Activated T-cell treated with anti-CD3 and anti-CD28 coated beads for 4 hours (primary cell): Measurements from ENCODE around the gene EGFR.
"Not testable (repeated sequence)": the region's sequence is repeated elsewhere in the genome, so short reads cannot be mapped to it uniquely, and the experiment has no call there.

Source experiments
- DNase-seq: peaks from one replicate; pipeline ENCODE4 v3.0.0-alpha.2; 2020

EGFR gene

DNA sequence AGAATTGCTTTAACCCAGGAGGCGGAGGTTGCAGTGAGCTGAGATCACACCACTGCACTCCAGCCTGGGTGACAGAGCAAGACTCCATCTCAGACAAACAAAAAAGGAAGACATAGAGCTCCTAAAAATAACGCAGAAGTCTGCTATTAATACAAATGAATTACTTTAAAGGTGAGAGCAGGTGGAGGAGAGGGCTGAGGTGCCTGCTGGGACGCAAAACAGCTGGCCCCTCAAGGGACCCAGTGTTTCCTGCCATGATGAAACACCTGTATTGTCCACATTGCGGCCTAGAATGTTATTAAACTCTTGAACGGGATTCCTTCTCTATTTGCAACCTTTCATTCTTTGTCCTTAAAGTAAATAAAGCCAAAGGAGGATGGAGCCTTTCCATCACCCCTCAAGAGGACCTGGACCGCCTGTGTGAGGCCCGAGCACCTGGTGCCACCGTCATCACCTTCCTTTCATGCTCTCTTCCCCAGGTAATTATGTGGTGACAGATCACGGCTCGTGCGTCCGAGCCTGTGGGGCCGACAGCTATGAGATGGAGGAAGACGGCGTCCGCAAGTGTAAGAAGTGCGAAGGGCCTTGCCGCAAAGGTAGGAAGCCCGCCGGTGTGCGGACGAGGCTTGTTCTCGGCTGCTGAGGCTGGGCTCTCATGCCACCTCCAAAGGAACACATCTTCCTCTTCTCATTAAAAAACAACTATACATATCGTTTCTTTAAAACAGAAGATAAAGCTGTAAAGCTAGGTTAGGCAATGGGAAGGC is 136.7 kb downstream of the EGFR start:
- no peak for DNase-seq

DNA sequence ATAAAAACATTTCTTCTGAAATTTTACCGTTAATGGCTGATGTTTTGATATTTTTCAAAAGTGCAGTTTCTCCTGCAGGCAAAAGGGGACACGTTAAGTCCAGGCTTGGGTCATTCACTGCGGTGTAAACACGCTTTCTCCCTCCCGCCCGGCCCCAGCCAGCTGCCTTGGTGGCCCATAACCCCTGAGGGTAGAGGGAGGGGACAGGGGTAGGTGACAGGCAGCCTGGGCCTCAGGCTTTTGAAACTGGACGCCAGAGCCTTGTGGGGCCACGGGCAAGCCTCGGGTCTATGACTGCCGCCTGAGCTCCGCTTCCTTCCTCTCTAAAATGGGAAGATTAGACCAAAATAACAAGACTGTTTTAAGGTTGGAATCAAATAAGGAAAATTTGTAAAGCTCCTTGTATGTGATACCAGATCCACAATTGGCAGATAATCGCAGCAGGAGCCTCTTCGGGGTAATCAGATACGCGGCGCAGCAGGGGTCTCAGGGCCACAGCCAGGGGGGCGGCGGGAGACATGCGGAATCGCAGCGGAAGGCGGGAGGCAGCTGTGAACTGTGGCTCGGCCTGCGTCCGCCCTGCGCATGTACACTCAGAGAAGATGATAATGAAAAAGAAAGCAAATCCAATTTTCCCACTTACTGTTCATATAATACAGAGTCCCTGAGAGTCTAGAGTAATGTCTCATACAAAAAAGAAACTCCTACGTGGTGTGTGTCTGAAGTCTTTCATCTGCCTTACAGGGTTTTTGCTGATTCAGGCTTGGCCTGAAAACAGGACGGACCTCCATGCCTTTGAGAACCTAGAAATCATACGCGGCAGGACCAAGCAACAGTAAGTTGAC is 138.3 kb downstream of the EGFR start:
- no peak for DNase-seq

DNA sequence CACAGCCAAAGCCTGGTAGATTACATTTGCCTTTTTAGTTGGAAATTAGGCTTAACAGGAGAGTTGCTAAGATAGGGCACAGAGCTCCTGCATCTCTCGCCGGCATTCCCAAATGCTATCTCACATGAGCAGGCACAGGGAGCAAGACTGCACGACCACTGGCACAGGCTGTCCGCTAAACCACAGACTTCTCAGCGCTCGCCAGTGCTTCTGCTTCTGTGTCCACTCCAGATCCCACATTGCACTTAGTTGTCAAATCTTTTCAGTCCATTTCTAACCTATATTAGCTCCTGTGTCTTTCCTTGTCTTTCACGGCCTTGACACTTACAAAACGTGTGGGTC is 138.9 kb downstream of the EGFR start:
- DNase-seq = no peak

DNA sequence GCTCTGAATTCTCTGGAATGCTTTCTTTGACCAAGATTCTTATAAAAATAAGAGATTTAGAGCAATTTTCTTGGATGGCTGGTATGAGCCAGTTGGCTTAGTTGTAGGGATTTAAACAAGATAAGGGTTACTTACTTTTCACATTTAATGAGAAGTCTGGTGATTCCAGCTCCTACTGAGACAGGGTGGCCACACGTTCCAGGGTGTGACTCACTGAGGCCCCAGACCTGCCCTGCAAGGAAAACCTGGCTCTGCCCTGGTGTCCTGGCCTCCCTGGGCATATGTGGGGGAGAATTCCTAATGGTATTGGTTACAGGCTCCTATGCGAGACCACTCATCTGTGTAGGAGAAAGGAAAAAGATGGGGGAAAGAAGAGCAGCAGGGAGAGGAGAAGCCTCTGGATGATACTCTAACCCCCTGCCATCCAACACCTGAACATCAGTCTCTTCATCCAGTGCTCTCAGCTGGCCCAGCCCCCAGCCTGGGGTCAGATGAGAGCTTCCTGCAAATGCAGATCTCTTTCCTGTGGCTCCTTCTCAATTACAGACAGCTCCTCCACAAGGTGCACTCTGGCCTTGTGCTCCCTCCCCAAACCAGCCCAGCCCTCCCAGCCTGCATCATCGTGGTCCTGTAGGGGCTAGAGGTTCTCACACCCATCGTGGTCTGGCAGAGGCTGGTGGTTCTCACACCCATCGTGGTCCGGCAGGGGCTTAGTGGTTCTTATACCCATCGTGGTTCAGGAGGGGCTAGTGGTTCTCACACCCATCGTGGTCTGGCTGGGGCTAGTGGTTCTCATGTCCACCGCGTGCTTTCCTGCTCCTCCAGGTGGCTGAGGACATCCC is 139.9 kb downstream of the EGFR start:
- DNase-seq = no peak

DNA sequence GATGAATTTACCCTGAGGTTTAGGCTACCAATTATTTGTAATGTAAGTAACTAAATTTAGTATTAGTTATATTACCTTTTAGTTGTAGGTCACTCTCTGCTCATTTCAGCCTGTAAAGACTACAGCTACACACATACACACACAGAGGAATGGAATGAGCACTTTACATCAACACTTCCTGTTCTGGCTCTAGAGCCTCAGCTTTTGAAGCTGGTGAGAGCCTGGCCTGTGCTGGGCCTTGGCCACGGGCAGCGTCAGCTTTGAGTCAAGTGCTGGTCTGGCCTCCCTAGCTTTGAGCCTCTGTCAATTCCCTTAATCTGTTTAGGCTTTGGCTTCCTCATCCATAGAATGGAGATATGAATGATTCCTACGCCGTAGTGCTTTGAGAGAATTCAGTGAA is 141.7 kb downstream of the EGFR start:
- no peak for DNase-seq

DNA sequence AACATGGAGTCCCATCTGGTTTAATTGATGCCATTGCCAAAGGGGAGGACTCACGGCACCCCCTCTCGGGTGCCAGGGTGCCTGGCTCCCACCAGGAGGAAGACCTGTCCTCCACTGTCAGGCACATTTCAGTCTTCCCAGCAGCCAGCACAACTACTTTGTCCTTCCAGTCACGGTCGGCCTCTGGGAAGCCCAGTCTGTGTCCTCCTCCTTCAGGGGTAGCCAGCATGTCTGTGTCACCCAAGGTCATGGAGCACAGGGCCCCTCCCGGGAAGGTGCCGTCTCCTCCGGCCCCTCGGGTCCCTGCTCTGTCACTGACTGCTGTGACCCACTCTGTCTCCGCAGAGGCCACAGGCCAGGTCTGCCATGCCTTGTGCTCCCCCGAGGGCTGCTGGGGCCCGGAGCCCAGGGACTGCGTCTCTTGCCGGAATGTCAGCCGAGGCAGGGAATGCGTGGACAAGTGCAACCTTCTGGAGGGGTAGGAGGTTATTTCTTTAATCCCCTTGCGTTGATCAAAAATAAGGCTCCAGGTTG is 142.4 kb downstream of the EGFR start:
- DNase-seq = no peak

DNA sequence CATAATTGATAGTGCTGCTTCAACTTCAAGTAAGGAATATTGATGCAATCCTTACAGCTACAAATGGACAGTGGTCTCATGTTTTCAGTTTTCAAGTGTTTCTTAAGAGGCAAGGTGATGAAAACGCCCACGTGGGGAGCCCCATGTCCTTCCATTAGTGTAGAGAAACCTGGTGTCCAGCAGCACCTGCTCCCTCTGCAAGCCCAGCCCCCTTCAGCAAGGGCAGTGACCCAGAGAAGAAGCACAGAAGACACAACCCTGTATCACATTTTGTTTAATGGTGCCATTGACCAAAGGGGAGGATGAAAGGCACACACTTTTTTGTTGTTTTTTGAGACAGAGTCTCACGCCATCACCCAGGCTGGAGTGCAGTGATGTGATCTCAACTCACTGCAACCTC is 143.7 kb downstream of the EGFR start:
- DNase-seq = no peak

DNA sequence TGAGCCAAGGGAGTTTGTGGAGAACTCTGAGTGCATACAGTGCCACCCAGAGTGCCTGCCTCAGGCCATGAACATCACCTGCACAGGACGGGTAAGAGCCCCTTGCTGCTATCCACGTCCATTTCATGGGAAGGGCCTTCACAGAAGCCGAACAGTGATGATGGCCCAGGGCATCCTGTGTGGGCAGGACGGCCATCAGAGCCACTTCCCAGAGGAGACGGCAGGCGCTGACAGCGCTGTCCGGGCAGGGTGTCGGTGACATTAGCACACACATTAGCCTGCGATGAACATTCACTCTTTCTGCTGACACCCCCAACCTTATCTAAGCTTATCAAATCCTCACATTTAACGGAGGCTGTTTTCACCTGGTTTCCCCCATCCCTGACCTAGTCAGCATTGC is 144.9 kb downstream of the EGFR start:
- DNase-seq = no peak

DNA sequence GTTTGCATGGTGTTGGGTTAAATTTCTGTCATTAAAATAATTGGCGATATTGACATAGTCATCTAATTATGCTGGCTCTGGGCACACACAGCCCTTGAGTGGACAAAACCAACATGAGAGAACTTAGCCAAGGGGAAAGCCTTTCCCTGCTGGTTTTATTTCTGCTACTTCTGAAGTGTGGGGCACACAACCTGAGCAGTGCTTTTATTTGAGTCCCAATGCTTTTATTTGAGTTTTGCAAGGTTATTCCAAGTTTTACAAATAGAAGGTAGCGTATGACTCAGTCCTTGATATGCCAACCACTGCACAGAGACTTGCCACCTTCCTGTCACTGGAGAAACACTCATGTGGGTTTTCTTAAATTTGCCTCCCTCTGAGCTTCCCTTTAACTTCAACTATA is 145.7 kb downstream of the EGFR start:
- DNase-seq = no peak

DNA sequence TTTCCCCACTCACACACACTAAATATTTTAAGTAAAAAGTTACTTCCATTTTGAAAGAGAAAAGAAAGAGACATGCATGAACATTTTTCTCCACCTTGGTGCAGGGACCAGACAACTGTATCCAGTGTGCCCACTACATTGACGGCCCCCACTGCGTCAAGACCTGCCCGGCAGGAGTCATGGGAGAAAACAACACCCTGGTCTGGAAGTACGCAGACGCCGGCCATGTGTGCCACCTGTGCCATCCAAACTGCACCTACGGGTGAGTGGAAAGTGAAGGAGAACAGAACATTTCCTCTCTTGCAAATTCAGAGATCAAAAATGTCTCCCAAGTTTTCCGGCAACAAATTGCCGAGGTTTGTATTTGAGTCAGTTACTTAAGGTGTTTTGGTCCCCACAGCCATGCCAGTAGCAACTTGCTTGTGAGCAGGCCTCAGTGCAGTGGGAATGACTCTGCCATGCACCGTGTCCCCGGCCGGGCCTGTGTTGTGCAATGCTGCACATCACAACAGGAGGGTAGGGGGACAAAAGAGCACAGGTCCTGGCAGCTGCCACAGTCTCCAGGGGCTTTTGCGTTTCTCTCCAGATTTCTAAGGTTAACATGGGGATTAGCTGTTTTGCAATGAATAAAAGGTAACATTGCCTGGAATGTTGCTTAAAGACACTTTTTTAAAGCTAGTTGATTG is 146.5 kb downstream of the EGFR start:
- no peak for DNase-seq

DNA sequence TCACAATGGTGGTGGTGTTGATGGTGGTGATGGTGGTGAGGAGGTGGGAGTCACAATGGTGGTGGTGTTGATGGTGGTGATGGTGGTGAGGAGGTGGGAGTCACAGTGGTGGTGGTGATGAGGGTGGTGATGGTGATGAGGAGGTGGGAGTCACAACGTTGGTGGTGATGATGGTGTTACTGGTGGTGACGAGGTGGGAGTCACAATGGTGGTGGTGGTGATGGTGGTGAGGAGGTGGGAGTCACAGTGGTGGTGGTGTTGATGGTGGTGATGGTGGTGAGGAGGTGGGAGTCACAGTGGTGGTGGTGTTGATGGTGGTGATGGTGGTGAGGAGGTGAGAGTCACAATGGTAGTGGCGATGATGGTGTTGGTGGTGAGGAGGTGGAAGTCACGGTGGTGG is 148.5 kb downstream of the EGFR start:
- not testable (repeated sequence) for DNase-seq

DNA sequence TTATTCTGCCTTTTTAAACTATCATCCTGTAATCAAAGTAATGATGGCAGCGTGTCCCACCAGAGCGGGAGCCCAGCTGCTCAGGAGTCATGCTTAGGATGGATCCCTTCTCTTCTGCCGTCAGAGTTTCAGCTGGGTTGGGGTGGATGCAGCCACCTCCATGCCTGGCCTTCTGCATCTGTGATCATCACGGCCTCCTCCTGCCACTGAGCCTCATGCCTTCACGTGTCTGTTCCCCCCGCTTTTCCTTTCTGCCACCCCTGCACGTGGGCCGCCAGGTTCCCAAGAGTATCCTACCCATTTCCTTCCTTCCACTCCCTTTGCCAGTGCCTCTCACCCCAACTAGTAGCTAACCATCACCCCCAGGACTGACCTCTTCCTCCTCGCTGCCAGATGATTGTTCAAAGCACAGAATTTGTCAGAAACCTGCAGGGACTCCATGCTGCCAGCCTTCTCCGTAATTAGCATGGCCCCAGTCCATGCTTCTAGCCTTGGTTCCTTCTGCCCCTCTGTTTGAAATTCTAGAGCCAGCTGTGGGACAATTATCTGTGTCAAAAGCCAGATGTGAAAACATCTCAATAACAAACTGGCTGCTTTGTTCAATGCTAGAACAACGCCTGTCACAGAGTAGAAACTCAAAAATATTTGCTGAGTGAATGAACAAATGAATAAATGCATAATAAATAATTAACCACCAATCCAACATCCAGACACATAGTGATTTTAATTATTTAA is 151.7 kb downstream of the EGFR start:
- no peak for DNase-seq

DNA sequence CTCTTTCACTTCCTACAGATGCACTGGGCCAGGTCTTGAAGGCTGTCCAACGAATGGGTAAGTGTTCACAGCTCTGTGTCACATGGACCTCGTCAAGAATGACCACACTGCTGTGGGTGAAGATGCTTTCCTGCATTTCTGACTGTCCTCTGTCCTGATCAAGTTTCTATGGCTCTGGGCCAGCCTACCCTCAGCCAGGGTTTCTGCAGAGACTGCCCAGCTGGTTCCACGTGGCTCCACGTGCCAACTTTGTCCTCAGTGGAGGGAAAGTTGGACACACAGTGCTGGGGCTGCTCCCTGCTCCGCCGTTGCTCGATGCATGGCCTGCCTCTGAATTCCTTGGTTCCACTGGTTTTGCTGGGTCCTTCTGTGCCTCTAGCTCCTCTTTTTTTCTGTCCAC is 152.3 kb downstream of the EGFR start:
- DNase-seq = no peak

DNA sequence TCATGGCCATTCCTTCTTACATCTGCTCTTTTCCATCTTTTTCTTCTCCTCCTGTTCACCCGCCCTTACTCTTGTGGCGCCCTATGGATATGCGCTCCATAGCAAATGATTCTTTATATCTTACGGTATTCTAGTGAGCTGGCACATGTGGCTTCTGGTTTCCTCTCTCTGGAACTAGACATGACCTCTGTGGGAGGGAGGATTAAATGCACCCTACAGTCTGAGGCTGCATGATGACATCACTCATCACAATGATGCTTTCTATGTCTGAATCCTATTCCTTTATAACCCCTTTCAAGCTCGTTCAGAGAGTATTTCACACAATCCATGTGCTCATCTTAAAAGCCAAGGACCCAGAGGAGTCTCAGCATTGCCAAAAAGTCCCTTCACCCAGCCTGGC is 153.3 kb downstream of the EGFR start:
- DNase-seq = no peak

DNA sequence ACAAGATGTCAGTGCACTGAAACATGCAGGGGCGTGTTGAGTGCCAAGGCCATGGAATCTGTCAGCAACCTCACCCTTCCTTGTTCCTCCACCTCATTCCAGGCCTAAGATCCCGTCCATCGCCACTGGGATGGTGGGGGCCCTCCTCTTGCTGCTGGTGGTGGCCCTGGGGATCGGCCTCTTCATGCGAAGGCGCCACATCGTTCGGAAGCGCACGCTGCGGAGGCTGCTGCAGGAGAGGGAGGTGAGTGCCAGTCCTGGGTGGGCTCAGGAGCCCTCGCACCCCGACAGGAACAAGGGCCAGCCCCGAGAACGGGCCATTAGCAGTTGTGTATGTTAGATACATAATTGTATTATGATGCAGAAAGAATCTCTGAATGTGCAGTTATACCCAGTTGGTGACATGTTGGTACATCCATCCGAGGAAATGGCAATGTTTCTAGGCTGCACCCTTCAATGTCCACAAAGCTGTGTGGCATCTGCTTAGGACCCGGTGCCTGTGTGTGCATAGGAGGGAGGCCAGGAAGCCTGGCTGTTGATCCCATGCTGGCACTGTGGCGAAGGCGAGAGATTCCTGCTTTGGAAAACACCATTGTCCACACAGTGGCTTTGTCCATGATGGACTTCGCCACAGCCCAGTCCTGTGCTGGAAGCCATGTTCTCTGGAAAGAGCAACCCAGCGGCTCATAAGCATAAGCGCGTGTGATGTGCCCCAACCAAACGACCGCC is 154.2 kb downstream of the EGFR start:
- no peak for DNase-seq

DNA sequence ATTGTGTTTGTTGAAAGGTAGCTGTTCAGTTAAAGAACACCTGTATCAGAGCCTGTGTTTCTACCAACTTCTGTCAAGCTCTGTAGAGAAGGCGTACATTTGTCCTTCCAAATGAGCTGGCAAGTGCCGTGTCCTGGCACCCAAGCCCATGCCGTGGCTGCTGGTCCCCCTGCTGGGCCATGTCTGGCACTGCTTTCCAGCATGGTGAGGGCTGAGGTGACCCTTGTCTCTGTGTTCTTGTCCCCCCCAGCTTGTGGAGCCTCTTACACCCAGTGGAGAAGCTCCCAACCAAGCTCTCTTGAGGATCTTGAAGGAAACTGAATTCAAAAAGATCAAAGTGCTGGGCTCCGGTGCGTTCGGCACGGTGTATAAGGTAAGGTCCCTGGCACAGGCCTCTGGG is 154.9 kb downstream of the EGFR start:
- DNase-seq = no peak

DNA sequence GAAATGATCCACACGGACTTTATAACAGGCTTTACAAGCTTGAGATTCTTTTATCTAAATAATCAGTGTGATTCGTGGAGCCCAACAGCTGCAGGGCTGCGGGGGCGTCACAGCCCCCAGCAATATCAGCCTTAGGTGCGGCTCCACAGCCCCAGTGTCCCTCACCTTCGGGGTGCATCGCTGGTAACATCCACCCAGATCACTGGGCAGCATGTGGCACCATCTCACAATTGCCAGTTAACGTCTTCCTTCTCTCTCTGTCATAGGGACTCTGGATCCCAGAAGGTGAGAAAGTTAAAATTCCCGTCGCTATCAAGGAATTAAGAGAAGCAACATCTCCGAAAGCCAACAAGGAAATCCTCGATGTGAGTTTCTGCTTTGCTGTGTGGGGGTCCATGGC is 155.6 kb downstream of the EGFR start:
- no peak for DNase-seq

DNA sequence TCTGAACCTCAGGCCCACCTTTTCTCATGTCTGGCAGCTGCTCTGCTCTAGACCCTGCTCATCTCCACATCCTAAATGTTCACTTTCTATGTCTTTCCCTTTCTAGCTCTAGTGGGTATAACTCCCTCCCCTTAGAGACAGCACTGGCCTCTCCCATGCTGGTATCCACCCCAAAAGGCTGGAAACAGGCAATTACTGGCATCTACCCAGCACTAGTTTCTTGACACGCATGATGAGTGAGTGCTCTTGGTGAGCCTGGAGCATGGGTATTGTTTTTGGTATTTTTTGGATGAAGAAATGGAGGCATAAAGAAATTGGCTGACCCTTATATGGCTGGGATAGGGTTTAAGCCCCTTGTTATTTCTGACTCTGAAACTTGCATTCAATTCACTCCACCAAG is 156.0 kb downstream of the EGFR start:
- no peak for DNase-seq

DNA sequence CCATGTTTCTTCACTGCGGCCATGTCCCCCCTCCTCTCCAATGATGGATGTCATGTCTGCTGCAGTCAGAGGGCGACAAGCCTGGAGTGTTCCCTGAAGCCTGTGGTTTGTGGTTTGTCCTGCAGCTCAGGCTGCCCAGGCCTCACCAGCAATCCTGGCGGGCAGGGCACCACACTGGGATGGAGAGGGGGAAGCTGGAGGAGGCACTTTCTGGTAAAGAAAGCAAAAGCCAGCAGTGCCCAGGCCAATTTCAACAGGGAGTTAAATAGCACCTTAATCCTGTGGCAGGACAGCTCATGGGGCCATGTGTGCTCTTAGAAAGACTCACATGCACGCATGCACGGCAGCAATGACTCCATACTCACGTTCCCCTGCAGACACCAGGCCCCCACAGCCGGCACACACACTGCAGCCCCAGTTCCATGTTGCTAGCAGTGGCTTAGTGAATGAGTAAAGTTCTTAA is 158.3 kb downstream of the EGFR start:
- no peak for DNase-seq

DNA sequence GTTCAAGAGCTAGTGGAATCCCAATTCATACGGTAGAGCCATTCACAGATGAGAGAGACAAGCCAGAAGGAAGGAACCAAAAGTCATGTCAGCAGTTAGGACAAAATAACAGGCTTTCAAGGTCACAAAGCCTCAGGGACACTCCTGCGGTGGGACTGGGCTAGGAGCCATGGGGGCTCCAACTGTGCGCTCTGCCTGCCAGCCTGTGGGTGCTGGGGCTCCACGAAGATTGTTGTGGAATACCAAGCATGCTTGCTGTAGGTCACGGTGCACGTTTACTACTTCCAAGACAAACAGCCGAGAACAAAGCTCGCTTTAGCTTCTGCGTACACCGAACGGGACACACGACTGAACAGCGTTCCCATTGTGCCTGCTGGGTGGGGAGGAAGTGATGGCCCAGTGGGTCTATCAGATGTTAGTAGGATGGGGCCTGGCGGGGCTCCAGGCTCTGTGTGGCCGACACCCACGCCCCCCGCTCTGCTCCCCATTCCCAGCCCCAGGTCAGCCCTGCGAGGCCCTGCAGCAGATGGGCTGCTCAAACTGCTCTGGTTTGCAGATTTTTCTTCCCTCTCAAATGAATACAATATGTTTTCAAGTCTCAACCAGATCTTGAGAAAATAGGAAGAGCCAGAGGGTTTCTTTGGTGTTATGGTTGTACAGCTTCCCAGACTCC is 158.9 kb downstream of the EGFR start:
- no peak for DNase-seq
